ENCODE results near the gene HTR2C. TPM values are rescaled to one million over a fixed set of nuclear protein-coding genes. Genes with fewer than 3 reads are reported as not detected.

Gene HTR2C
- total RNA-seq: not detected

DNA sequence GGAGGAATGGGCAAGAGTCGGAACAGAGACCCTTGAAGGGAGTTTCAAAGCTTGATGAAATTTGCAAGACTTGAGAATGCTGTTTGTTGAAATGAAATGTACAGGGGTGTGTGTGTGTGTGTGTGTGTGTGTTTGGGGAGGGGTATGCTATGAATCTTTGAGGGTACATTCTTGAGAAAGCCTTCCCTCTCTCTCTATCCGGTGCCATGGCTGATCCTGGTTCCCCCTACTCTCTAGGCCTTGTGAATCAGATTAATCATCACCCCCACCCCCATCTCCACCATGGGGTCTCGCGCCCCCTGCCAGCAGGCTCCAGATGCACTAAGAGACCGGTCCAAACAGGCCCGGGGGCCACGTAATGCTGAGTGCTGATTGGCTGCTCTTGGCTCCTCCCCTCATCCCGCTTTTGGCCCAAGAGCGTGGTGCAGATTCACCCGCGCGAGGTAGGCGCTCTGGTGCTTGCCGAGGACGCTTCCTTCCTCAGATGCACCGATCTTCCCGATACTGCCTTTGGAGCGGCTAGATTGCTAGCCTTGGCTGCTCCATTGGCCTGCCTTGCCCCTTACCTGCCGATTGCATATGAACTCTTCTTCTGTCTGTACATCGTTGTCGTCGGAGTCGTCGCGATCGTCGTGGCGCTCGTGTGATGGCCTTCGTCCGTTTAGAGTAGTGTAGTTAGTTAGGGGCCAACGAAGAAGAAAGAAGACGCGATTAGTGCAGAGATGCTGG lies at the start of gene HTR2C:
Gene HTR2C (plus strand): TSS at position 441 of the 729 bp plus-strand sequence. CDS start 142,851 bp downstream, outside the sequence.
- no peaks in the 10 kb centered on the region for H3K36me3 ChIP-seq (ENCODE audit: control insufficient read depth in 3 of 3, insufficient read depth in 3 of 3, low read length in 3 of 3)

DNA sequence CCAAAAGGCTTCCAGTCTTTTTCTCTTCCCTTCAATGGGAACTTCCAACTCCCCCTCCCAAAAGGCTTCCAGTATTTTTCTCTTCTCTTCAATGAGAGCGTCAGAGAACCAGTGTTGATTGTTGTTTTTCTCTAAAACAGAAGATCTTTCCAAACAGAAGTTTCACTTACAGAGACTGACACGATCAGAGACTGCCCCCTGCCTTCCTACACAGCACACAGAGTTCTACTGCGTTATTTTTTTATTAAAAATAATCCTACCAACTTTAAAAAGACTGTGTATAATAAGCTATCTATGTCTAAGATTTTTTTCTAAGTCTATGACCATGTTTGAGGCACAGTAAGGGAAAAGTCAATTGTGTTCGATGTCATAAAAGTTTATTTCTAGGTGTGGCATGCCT lies 3.5 kb upstream of the HTR2C start:
- H3K4me1 ChIP-seq (ENCODE audit: control insufficient read depth in 3 of 3, insufficient read depth in 3 of 3, low read length in 3 of 3): peaks cover 0 to 3% (median 2%) of the 10 kb centered on the region in 3 donors
- H3K27ac ChIP-seq (ENCODE audit: low read depth, low read length): no peak overlapping the region
- H3K9me3 ChIP-seq (ENCODE audit: control insufficient read depth in 3 of 3, low read length in 3 of 3): no peaks in the 10 kb centered on the region
- H3K36me3 ChIP-seq (ENCODE audit: control insufficient read depth in 3 of 3, insufficient read depth in 3 of 3, low read length in 3 of 3): no peaks in the 10 kb centered on the region
- no peak overlapping the region for H3K4me3 ChIP-seq (ENCODE audit: low read length in 3 of 3)
- peaks cover 18 to 56% (median 37%) of the 10 kb centered on the region in 3 donors for H3K27me3 ChIP-seq (ENCODE audit: control insufficient read depth in 3 of 3, insufficient read depth in 3 of 3, low read length in 3 of 3)
- H3K9ac ChIP-seq (ENCODE audit: low read depth in 1 of 3, low read length in 3 of 3): no peak overlapping the region

More for the DNA sequence above, at the start of gene HTR2C:
- Histone ChIP-seq H3K27ac (ENCODE audit: low read depth, low read length) (no peak within 1 kb of the TSS), H3K9me3 (ENCODE audit: control insufficient read depth in 3 of 3, low read length in 3 of 3) (no peaks in the 10 kb centered on the region), H3K4me3 (ENCODE audit: low read length in 3 of 3) (no peak within 1 kb of the TSS), H3K9ac (ENCODE audit: low read depth in 1 of 3, low read length in 3 of 3) (no peak within 1 kb of the TSS), H3K27me3 (ENCODE audit: control insufficient read depth in 3 of 3, insufficient read depth in 3 of 3, low read length in 3 of 3) (peaks cover 18 to 63% (median 40%) of the 10 kb centered on the region in 3 donors), H3K4me1 (ENCODE audit: control insufficient read depth in 3 of 3, insufficient read depth in 3 of 3, low read length in 3 of 3) (peaks cover 0 to 3% (median 2%) of the 10 kb centered on the region in 3 donors)

DNA sequence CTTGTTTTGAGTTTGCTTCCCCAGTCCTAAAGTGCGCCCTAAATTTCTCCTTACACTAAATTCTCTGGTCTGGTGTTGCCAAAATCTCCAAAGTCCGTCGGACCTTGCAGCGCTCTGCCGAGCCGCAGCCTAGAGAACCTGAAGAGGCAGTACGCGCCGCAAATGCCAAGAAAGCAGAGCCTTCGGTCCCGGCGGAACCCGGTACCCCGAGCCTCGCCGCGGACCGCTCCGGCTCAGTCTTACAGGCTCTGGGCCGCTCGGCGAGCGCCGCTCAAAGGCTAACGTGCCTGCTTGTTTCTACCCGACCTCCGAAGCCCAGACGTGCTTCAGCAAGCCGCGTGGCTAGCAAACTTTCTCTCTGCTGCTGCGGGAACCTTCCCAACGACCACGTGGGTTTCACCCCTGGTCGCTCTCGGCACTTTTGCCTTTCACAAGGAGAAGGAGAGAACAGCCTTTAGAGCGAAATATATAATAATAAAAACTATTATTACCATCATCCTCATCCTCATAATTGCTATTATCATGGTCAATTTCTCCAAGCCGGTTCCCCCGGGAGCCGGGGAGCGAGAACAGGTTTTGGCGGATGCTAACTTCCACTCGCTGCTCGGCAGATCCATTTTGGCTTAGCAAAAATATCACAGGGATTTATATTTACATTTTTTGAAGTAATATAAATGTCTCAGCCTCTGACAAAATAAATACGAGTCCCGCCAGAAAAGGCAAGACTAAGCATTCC lies 2.2 kb upstream of the HTR2C start:
- Histone ChIP-seq H3K4me1 (ENCODE audit: control insufficient read depth in 3 of 3, insufficient read depth in 3 of 3, low read length in 3 of 3) (peaks cover 0 to 3% (median 2%) of the 10 kb centered on the region in 3 donors), H3K27ac (ENCODE audit: low read depth, low read length) (no peak overlapping the region), H3K27me3 (ENCODE audit: control insufficient read depth in 3 of 3, insufficient read depth in 3 of 3, low read length in 3 of 3) (peaks cover 18 to 63% (median 38%) of the 10 kb centered on the region in 3 donors), H3K9ac (ENCODE audit: low read depth in 1 of 3, low read length in 3 of 3) (no peak overlapping the region), H3K36me3 (ENCODE audit: control insufficient read depth in 3 of 3, insufficient read depth in 3 of 3, low read length in 3 of 3) (no peaks in the 10 kb centered on the region), H3K9me3 (ENCODE audit: control insufficient read depth in 3 of 3, low read length in 3 of 3) (no peaks in the 10 kb centered on the region), H3K4me3 (ENCODE audit: low read length in 3 of 3) (no peak overlapping the region)

DNA sequence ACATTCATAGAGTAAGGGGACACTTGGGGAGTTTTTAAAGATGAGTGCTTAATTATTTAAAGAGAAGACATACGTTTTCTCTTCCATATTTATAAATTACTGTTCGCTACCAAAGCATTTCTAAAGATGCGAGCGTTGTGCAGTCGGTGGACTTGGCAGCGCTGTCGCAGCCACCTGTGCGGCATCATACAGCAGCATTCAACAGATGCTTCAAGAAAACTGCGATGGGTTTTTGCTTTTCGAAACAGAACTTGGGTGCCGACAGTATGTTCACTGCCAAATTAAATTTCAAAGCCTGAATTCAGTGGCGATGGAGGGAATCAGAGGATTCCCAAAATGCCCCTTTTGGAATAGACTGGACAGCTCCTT lies 1.6 kb upstream of the HTR2C start:
- no peaks in the 10 kb centered on the region for H3K36me3 ChIP-seq (ENCODE audit: control insufficient read depth in 3 of 3, insufficient read depth in 3 of 3, low read length in 3 of 3)
- peaks cover 18 to 63% (median 38%) of the 10 kb centered on the region in 3 donors for H3K27me3 ChIP-seq (ENCODE audit: control insufficient read depth in 3 of 3, insufficient read depth in 3 of 3, low read length in 3 of 3)
- H3K9me3 ChIP-seq (ENCODE audit: control insufficient read depth in 3 of 3, low read length in 3 of 3): no peaks in the 10 kb centered on the region
- peaks cover 0 to 3% (median 2%) of the 10 kb centered on the region in 3 donors for H3K4me1 ChIP-seq (ENCODE audit: control insufficient read depth in 3 of 3, insufficient read depth in 3 of 3, low read length in 3 of 3)
- H3K27ac ChIP-seq (ENCODE audit: low read depth, low read length): no peak overlapping the region
- no peak overlapping the region for H3K4me3 ChIP-seq (ENCODE audit: low read length in 3 of 3)
- H3K9ac ChIP-seq (ENCODE audit: low read depth in 1 of 3, low read length in 3 of 3): no peak overlapping the region

DNA sequence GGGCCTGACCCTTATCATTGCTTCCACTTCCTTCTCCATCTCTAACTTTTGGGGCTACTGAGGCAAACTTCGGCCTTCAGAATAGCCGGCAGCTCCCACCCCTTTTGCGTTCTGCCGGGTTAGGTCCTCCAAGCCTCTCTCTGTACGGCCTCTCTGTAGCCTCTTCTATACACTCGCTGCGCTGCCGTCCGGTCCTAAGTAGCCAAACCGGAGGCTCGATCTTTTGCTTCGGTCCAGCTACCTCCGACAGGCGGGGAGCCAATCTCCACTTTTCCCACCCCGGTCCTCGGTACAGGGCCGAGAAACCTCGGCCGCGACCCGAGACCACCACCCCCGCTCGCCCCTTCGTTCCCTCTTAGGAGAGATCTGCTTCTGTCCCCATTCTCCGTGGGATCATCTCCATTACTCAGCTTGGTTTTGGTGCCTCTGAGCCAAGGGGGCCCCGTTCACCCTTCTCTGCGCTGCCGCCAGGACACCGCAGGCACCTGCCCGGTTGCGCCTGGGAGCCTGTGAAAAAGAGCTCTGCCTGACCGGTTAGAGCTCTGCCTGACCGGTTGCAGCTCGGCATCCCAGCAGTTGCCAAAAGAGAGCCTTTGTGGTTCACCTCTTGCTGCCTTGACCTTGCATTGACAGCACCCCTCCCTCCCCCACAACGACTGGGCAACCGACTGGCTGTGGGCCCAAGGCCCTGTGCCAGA lies 1.0 kb upstream of the HTR2C start:
- Histone ChIP-seq H3K27me3 (ENCODE audit: control insufficient read depth in 3 of 3, insufficient read depth in 3 of 3, low read length in 3 of 3) (peaks cover 18 to 63% (median 38%) of the 10 kb centered on the region in 3 donors), H3K9me3 (ENCODE audit: control insufficient read depth in 3 of 3, low read length in 3 of 3) (no peaks in the 10 kb centered on the region), H3K36me3 (ENCODE audit: control insufficient read depth in 3 of 3, insufficient read depth in 3 of 3, low read length in 3 of 3) (no peaks in the 10 kb centered on the region), H3K9ac (ENCODE audit: low read depth in 1 of 3, low read length in 3 of 3) (no peak overlapping the region), H3K4me3 (ENCODE audit: low read length in 3 of 3) (no peak overlapping the region), H3K4me1 (ENCODE audit: control insufficient read depth in 3 of 3, insufficient read depth in 3 of 3, low read length in 3 of 3) (peaks cover 0 to 3% (median 2%) of the 10 kb centered on the region in 3 donors), H3K27ac (ENCODE audit: low read depth, low read length) (no peak overlapping the region)

DNA sequence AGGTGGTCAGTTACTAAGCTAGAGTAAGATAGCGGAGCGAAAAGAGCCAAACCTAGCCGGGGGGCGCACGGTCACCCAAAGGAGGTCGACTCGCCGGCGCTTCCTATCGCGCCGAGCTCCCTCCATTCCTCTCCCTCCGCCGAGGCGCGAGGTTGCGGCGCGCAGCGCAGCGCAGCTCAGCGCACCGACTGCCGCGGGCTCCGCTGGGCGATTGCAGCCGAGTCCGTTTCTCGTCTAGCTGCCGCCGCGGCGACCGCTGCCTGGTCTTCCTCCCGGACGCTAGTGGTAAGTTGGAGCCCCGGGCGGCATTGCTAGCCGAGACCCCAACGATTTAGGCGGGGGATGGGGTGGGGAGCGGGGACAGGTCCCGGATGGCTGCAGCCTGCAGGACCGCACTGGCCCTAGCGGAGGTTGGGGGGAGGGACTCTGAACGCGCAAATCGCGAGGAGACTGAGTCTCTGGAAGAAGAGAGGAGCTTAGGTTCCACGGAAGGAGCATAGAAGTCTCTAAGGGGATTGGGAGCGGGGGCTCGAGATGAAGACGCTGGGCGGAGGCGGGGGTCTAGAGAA lies 573 bp downstream of the HTR2C start:
- H3K4me1 ChIP-seq (ENCODE audit: control insufficient read depth in 3 of 3, insufficient read depth in 3 of 3, low read length in 3 of 3): peaks cover 0 to 3% (median 2%) of the 10 kb centered on the region in 3 donors
- no peaks in the 10 kb centered on the region for H3K9me3 ChIP-seq (ENCODE audit: control insufficient read depth in 3 of 3, low read length in 3 of 3)
- H3K36me3 ChIP-seq (ENCODE audit: control insufficient read depth in 3 of 3, insufficient read depth in 3 of 3, low read length in 3 of 3): no peaks in the 10 kb centered on the region
- H3K9ac ChIP-seq (ENCODE audit: low read depth in 1 of 3, low read length in 3 of 3): no peak overlapping the region
- H3K4me3 ChIP-seq (ENCODE audit: low read length in 3 of 3): no peak overlapping the region
- peaks cover 18 to 61% (median 40%) of the 10 kb centered on the region in 3 donors for H3K27me3 ChIP-seq (ENCODE audit: control insufficient read depth in 3 of 3, insufficient read depth in 3 of 3, low read length in 3 of 3)
- no peak overlapping the region for H3K27ac ChIP-seq (ENCODE audit: low read depth, low read length)

DNA sequence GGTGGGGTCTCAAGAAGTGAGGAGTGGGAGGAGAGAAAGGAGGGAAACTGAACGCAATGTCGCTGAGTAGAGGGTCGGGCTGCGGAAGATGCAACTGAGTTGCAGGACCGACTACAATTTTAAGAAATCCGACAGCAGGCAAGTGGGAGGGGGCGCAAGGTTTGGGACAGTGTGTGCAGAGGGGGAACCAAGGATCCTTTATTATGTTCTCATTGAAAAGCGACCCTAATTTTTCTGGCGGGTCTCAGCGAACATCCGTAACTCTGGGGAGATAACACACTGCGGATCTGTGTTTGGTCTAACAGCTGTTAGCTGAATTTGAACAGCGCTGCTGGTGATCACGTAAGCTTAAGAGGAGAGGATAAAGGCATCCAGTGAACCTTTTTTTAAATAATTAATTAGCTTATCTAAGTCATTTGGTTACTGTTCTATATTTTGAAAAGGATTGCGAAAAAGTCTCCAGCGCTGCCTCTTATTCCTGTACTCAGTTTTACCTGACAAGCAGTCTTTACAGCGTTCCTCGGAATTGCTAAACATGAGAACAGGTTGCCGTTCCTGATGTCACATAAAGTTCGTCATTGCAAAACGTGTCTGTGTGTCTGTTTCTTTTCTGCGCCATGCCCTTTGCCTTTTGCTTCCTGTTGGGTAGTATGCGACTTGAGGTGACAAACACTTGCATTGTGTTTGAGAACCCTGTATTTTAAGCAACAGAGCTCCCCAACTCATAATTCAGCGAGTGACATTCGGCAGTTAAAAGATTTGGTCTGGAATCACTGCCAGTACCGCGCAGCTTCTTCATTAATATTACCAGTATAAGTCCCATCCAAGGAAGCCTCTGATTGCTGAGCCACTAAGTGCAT lies 1.3 kb downstream of the HTR2C start:
- Histone ChIP-seq H3K9me3 (ENCODE audit: control insufficient read depth in 3 of 3, low read length in 3 of 3) (no peaks in the 10 kb centered on the region), H3K27me3 (ENCODE audit: control insufficient read depth in 3 of 3, insufficient read depth in 3 of 3, low read length in 3 of 3) (peaks cover 18 to 54% (median 38%) of the 10 kb centered on the region in 3 donors), H3K4me1 (ENCODE audit: control insufficient read depth in 3 of 3, insufficient read depth in 3 of 3, low read length in 3 of 3) (peaks cover 0 to 3% (median 2%) of the 10 kb centered on the region in 3 donors), H3K9ac (ENCODE audit: low read depth in 1 of 3, low read length in 3 of 3) (no peak overlapping the region), H3K36me3 (ENCODE audit: control insufficient read depth in 3 of 3, insufficient read depth in 3 of 3, low read length in 3 of 3) (no peaks in the 10 kb centered on the region), H3K4me3 (ENCODE audit: low read length in 3 of 3) (no peak overlapping the region), H3K27ac (ENCODE audit: low read depth, low read length) (no peak overlapping the region)

DNA sequence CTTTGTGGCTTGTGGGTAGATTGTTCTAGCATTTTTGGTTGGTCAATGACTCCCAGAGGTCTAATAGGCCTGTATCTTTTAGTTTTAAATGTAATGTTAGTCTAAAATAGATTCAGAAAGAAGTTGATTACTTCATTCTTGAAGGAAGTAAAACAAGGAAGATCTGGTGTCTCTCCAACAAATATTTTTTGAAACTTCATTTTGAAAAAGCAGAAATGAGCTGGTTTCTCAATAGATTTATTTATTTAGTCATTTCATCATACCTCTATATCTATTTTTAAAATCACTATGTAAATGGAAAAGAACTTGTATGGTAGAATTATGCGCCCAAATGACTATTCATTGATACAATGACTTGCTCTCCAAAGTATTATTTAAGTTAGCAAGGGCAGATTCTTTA lies 7.2 kb downstream of the HTR2C start:
- Histone ChIP-seq H3K36me3 (ENCODE audit: control insufficient read depth in 3 of 3, insufficient read depth in 3 of 3, low read length in 3 of 3) (no peaks in the 10 kb centered on the region), H3K4me1 (ENCODE audit: control insufficient read depth in 3 of 3, insufficient read depth in 3 of 3, low read length in 3 of 3) (no peaks in the 10 kb centered on the region), H3K9ac (ENCODE audit: low read depth in 1 of 3, low read length in 3 of 3) (no peak overlapping the region), H3K27ac (ENCODE audit: low read depth, low read length) (no peak overlapping the region), H3K9me3 (ENCODE audit: control insufficient read depth in 3 of 3, low read length in 3 of 3) (no peaks in the 10 kb centered on the region), H3K27me3 (ENCODE audit: control insufficient read depth in 3 of 3, insufficient read depth in 3 of 3, low read length in 3 of 3) (peaks cover 0 to 2% (median 0%) of the 10 kb centered on the region in 3 donors), H3K4me3 (ENCODE audit: low read length in 3 of 3) (no peak overlapping the region)

DNA sequence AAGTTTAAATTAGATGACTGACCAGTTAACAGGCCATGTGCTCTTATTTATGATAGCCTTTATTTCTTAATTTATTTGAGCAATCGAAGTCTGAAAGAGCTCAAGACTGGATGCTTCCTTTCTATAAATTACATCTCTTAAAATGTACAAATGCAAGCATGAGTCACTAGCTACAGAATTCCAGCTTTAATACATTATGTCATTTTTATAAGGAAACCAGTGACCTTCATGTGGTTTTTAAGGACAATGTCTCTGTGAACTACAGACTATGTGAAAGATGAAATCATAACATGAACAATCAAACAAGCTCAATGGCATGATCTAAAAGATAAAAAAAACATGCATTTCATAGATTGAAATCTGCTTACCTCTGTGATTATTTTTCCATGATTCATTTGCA lies 15.4 kb downstream of the HTR2C start:
- no peak overlapping the region for H3K9ac ChIP-seq (ENCODE audit: low read depth in 1 of 3, low read length in 3 of 3)
- no peaks in the 10 kb centered on the region for H3K36me3 ChIP-seq (ENCODE audit: control insufficient read depth in 3 of 3, insufficient read depth in 3 of 3, low read length in 3 of 3)
- no peaks in the 10 kb centered on the region for H3K9me3 ChIP-seq (ENCODE audit: control insufficient read depth in 3 of 3, low read length in 3 of 3)
- H3K27me3 ChIP-seq (ENCODE audit: control insufficient read depth in 3 of 3, insufficient read depth in 3 of 3, low read length in 3 of 3): no peaks in the 10 kb centered on the region
- H3K4me3 ChIP-seq (ENCODE audit: low read length in 3 of 3): no peak overlapping the region
- no peaks in the 10 kb centered on the region for H3K4me1 ChIP-seq (ENCODE audit: control insufficient read depth in 3 of 3, insufficient read depth in 3 of 3, low read length in 3 of 3)
- H3K27ac ChIP-seq (ENCODE audit: low read depth, low read length): no peak overlapping the region

Measured in skeletal muscle tissue (tissue), 4 donors.